KMS-11 (cell line): Measurements from ENCODE around the gene SLIRP.
"Not testable (repeated sequence)": the region's sequence is repeated elsewhere in the genome, so short reads cannot be mapped to it uniquely, and the experiment has no call there.

ENCODE experiments used
- H2AFZ ChIP-seq: fragments of 200-600 bp; sonication (generic); 2 replicates; pipeline ENCODE4 v1.6.1; 2016; ENCODE audit warnings: antibody characterized with exemption, mixed run types, low read depth
- H3K27ac ChIP-seq: fragments of 200-600 bp; sonication (generic); 2 replicates; pipeline ENCODE4 v1.6.1; 2016; ENCODE audit warnings: mild to moderate bottlenecking, mixed run types
- H3K27me3 ChIP-seq: fragments of 200-600 bp; sonication (generic); 2 replicates; pipeline ENCODE4 v1.6.1; 2017; ENCODE audit warnings: mild to moderate bottlenecking, low read depth, mixed run types, moderate library complexity; ENCODE audit not compliant: insufficient read depth
- H3K36me3 ChIP-seq: fragments of 200-600 bp; sonication (generic); 2 replicates; pipeline ENCODE4 v1.6.1; 2017; ENCODE audit warnings: mild to moderate bottlenecking, mixed run types; ENCODE audit not compliant: insufficient read depth
- H3K4me1 ChIP-seq: fragments of 200-600 bp; sonication (generic); 2 replicates; pipeline ENCODE4 v1.6.1; 2016; ENCODE audit warnings: mild to moderate bottlenecking, low read depth, mixed run types; ENCODE audit not compliant: poor library complexity, severe bottlenecking
- H3K4me2 ChIP-seq: fragments of 200-600 bp; sonication (generic); 2 replicates; pipeline ENCODE4 v1.7.0; 2016; ENCODE audit warnings: mild to moderate bottlenecking, mixed run types
- H3K4me3 ChIP-seq: fragments of 200-600 bp; sonication (generic); IDR thresholded peaks from 2 replicates; pipeline ENCODE4 v1.6.1; 2017; ENCODE audit warnings: low read depth, low read length, mixed read lengths; ENCODE audit not compliant: insufficient read depth
- H3K79me2 ChIP-seq: fragments of 200-600 bp; sonication (generic); 2 replicates; pipeline ENCODE4 v1.6.1; 2016; ENCODE audit warnings: low read depth, mixed run types; ENCODE audit not compliant: insufficient read depth
- H3K9ac ChIP-seq: fragments of 200-600 bp; sonication (generic); 2 replicates; pipeline ENCODE4 v1.6.1; 2016; ENCODE audit warnings: mild to moderate bottlenecking, mixed run types
- H4K20me1 ChIP-seq: fragments of 200-600 bp; sonication (generic); 2 replicates; pipeline ENCODE4 v1.6.1; 2016; ENCODE audit warnings: mild to moderate bottlenecking, mixed run types; ENCODE audit not compliant: insufficient read depth
- CTCF ChIP-seq: fragments of 200-600 bp; sonication (generic); conservative IDR thresholded peaks from 2 replicates; pipeline ENCODE4 v1.6.1; 2017; ENCODE audit warnings: low read depth, mild to moderate bottlenecking, antibody characterized with exemption, low read length, moderate library complexity, mixed read lengths

The SLIRP gene

DNA sequence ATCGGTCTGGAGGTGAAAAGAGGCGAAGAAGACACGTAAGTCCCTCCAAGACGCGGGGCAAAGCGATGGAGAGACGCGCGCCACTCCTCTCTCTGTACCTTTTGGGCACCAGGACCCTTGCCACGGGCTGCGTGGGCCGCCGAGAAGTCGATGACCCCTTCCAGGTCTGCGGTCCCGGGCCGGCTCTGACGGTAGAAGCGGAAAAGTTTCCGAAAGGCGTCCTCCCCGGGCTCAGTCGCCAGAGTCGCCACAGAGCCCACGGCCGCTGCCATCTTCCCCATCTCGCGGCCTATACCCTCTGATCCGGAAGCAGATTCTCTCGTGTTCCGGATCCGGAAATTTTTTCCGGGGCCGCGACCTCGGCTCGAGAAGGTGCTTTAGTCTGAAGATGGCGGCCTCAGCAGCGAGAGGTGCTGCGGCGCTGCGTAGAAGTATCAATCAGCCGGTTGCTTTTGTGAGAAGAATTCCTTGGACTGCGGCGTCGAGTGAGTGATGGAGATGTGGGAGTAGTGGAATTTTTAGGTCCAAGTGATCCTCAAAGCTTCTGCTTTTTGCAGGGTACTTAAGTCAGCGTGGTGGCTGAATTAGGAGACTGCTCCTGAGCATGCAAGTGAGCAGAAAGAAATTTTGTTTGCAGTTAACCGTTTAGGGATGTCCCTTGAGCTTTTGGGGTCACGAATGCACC lies at the start of gene SLIRP, which contains the start of gene ALKBH1:
TSS of gene SLIRP (plus strand) at position 380 of the 685 bp plus-strand sequence. CDS start at position 389, 9 bp downstream.
TSS of gene ALKBH1 (minus strand) at position 300 of the 685 bp plus-strand sequence. CDS start at position 281, 19 bp downstream.
- Histone ChIP-seq H3K4me2 (peak within 1 kb of the TSS; percentile 91), H3K27me3 (no peaks in the 10 kb centered on the region), H4K20me1 (no peaks in the 10 kb centered on the region), H2AFZ (peak within 1 kb of the TSS; percentile 39), H3K79me2 (peaks cover 47% of the 10 kb centered on the region), H3K4me1 (peaks cover 24% of the 10 kb centered on the region), H3K27ac (peak within 1 kb of the TSS; percentile 66), H3K36me3 (no peaks in the 10 kb centered on the region), H3K9ac (peak within 1 kb of the TSS; percentile 87), H3K4me3 (no peak within 1 kb of the TSS)
- TF ChIP-seq CTCF: no peak

- H3K27ac ChIP-seq: no peak overlapping the region
- no peak overlapping the region for H2AFZ ChIP-seq
- no peak overlapping the region for H3K4me3 ChIP-seq
- no peak overlapping the region for H3K4me2 ChIP-seq
- no peaks in the 10 kb centered on the region for H4K20me1 ChIP-seq
- no peaks in the 10 kb centered on the region for H3K36me3 ChIP-seq
- H3K79me2 ChIP-seq: no peaks in the 10 kb centered on the region
- no peaks in the 10 kb centered on the region for H3K27me3 ChIP-seq
- H3K9ac ChIP-seq: no peak overlapping the region
- no peak for TF ChIP-seq CTCF
- no peaks in the 10 kb centered on the region for H3K4me1 ChIP-seq
These were observed 48.1 kb upstream of the SLIRP start for GRCh38 chr14:77659831-77660230.

- H3K27ac ChIP-seq: no peak overlapping the region
These were observed 47.1 kb upstream of the SLIRP start for GRCh38 chr14:77660754-77661153.

GRCh38 chr14:77661562-77661961 lies 46.3 kb upstream of the SLIRP start:
- H3K4me1 ChIP-seq, H3K4me2 ChIP-seq, H3K27me3 ChIP-seq, H3K79me2 ChIP-seq, H4K20me1 ChIP-seq, H3K4me3 ChIP-seq, H3K9ac ChIP-seq, H3K36me3 ChIP-seq, H2AFZ ChIP-seq, H3K27ac ChIP-seq: not testable (repeated sequence)

More at GRCh38 chr14:77660754-77661153, 47.1 kb upstream of the SLIRP start:
- Histone ChIP-seq H3K4me3 (no peak overlapping the region), H3K9ac (no peak overlapping the region), H3K4me2 (no peak overlapping the region), H3K4me1 (no peaks in the 10 kb centered on the region), H4K20me1 (no peaks in the 10 kb centered on the region), H3K79me2 (no peaks in the 10 kb centered on the region), H3K27me3 (no peaks in the 10 kb centered on the region), H3K36me3 (no peaks in the 10 kb centered on the region), H2AFZ (no peak overlapping the region)
- TF ChIP-seq CTCF: no peak

DNA sequence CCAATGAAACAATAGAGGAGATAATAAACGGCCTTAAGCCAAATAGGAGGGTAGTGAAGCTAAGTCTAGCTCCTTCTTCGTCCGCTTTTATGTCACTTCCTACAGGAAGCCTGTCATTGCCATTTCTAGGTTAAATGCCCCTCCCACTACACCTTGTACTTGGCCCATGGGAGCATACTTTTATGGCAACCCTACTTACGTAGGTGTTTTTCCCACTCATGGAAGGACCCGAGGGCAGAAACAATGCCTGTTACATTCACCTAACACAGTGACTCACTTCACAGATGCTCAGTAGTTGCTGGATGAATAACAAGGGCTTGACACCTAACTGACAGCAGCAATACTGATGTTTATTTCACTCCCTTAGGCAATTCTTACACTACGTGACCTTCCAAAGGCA lies 44.6 kb upstream of the SLIRP start:
- Histone ChIP-seq H3K4me2 (no peak overlapping the region), H3K4me1 (no peaks in the 10 kb centered on the region), H3K36me3 (no peaks in the 10 kb centered on the region), H3K27me3 (no peaks in the 10 kb centered on the region), H2AFZ (no peak overlapping the region), H3K27ac (no peak overlapping the region), H4K20me1 (no peaks in the 10 kb centered on the region), H3K4me3 (no peak overlapping the region), H3K79me2 (no peaks in the 10 kb centered on the region), H3K9ac (no peak overlapping the region)
- TF ChIP-seq CTCF: no peak
